Measurements from ENCODE around the gene CCDC14.

DNA sequence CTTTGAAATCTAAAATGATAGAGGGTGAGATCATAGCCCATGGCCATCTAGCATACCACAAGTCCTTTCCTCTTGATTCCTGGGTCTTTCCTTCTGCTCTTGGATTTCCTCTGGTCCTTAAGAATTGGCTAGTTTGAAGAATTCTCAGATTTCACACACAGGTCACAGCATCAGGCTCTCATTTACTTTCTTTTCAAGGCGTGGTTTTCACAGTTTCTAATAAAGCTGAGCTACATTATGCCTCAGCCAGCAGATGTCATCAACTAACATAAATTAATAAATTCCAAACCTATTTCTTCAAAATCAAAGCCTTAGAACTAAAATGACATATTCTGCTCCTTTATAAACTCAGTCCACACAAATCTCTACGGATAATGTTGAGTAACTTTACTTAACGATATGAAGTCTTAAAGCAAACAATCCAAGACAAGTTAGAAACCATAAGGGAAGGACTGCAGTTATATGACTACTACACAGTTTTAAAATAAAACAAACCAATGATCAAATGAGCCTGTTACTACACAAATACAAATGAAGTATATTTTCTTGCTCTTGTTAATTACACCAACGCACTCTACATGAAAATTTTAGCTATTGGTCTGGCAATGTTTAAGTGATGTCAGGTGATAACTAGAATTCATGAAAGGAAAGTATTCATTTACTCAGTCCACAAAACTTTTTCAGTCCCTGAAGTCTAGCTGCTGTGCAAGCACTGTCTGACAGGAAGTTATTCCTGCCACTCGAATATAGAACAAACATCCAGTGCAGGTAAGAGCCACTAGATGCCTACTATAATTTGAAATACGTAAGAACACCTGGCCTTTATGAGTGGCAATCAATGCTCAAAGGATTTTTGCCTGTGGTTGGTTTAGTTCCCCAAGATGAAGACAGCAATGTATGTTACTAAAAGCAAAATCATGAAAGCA, 9.2 kb downstream of the CCDC14 start:
- TF ChIP-seq GABPA (IDR thresholded peaks at IDR 0.05; ENCODE audit: low read depth), result no peak
- TF ChIP-seq, protein P1, sequence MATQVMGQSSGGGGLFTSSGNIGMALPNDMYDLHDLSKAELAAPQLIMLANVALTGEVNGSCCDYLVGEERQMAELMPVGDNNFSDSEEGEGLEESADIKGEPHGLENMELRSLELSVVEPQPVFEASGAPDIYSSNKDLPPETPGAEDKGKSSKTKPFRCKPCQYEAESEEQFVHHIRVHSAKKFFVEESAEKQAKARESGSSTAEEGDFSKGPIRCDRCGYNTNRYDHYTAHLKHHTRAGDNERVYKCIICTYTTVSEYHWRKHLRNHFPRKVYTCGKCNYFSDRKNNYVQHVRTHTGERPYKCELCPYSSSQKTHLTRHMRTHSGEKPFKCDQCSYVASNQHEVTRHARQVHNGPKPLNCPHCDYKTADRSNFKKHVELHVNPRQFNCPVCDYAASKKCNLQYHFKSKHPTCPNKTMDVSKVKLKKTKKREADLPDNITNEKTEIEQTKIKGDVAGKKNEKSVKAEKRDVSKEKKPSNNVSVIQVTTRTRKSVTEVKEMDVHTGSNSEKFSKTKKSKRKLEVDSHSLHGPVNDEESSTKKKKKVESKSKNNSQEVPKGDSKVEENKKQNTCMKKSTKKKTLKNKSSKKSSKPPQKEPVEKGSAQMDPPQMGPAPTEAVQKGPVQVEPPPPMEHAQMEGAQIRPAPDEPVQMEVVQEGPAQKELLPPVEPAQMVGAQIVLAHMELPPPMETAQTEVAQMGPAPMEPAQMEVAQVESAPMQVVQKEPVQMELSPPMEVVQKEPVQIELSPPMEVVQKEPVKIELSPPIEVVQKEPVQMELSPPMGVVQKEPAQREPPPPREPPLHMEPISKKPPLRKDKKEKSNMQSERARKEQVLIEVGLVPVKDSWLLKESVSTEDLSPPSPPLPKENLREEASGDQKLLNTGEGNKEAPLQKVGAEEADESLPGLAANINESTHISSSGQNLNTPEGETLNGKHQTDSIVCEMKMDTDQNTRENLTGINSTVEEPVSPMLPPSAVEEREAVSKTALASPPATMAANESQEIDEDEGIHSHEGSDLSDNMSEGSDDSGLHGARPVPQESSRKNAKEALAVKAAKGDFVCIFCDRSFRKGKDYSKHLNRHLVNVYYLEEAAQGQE (IDR thresholded peaks at IDR 0.05; ENCODE audit: insufficient replicate concordance, low read depth), result no peak
- TF ChIP-seq, protein P2, sequence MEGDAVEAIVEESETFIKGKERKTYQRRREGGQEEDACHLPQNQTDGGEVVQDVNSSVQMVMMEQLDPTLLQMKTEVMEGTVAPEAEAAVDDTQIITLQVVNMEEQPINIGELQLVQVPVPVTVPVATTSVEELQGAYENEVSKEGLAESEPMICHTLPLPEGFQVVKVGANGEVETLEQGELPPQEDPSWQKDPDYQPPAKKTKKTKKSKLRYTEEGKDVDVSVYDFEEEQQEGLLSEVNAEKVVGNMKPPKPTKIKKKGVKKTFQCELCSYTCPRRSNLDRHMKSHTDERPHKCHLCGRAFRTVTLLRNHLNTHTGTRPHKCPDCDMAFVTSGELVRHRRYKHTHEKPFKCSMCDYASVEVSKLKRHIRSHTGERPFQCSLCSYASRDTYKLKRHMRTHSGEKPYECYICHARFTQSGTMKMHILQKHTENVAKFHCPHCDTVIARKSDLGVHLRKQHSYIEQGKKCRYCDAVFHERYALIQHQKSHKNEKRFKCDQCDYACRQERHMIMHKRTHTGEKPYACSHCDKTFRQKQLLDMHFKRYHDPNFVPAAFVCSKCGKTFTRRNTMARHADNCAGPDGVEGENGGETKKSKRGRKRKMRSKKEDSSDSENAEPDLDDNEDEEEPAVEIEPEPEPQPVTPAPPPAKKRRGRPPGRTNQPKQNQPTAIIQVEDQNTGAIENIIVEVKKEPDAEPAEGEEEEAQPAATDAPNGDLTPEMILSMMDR (IDR thresholded peaks at IDR 0.05; ENCODE audit: insufficient read depth, low read length), result no peak
